ENCODE measurements around the gene SHB.

DNA sequence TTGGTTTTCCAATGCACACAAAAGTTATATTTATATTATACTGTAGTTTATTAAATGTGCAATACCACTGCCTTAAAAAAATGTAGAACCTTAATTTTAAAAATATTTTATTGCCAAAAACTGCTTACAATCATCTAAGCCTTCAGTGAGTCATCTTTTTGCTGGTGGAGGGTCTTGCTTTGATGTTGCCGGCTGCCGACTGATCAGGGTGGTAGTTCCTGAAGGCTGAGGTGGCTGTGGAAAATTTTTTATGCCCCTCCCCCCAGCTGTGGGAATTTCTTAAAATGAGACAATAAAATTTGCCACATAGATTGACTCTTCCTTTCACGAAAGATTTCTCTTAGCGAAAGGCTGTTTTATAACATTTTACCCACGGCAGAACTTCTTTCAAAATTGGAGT is 89.2 kb downstream of the SHB start:
- TF ChIP-seq, protein P1, sequence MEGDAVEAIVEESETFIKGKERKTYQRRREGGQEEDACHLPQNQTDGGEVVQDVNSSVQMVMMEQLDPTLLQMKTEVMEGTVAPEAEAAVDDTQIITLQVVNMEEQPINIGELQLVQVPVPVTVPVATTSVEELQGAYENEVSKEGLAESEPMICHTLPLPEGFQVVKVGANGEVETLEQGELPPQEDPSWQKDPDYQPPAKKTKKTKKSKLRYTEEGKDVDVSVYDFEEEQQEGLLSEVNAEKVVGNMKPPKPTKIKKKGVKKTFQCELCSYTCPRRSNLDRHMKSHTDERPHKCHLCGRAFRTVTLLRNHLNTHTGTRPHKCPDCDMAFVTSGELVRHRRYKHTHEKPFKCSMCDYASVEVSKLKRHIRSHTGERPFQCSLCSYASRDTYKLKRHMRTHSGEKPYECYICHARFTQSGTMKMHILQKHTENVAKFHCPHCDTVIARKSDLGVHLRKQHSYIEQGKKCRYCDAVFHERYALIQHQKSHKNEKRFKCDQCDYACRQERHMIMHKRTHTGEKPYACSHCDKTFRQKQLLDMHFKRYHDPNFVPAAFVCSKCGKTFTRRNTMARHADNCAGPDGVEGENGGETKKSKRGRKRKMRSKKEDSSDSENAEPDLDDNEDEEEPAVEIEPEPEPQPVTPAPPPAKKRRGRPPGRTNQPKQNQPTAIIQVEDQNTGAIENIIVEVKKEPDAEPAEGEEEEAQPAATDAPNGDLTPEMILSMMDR (IDR thresholded peaks at IDR 0.05) = no peak
- TF ChIP-seq GRHL2 (CRISPR knock-in tag; IDR thresholded peaks at IDR 0.05; ENCODE audit: insufficient replicate concordance, severe bottlenecking) = no peak
- no peak for TF ChIP-seq NFATC4 (CRISPR knock-in tag; IDR thresholded peaks at IDR 0.05)
- TF ChIP-seq, protein P2, sequence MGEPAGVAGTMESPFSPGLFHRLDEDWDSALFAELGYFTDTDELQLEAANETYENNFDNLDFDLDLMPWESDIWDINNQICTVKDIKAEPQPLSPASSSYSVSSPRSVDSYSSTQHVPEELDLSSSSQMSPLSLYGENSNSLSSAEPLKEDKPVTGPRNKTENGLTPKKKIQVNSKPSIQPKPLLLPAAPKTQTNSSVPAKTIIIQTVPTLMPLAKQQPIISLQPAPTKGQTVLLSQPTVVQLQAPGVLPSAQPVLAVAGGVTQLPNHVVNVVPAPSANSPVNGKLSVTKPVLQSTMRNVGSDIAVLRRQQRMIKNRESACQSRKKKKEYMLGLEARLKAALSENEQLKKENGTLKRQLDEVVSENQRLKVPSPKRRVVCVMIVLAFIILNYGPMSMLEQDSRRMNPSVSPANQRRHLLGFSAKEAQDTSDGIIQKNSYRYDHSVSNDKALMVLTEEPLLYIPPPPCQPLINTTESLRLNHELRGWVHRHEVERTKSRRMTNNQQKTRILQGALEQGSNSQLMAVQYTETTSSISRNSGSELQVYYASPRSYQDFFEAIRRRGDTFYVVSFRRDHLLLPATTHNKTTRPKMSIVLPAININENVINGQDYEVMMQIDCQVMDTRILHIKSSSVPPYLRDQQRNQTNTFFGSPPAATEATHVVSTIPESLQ (CRISPR knock-in tag; IDR thresholded peaks at IDR 0.05) = no peak
- TF ChIP-seq JUN (CRISPR knock-in tag; IDR thresholded peaks at IDR 0.05) = no peak

Data from WTC11 (cell line).